Stimulated activated CD4-positive, alpha-beta T cell treated with anti-CD3 and anti-CD28 coated beads, Interleukin-12 subunit alpha, Interleukin-12 subunit beta, amount 100 ng/mL, for 48 hours (primary cell): Measurements from ENCODE around the gene MALAT1.
A peak's percentile ranks its signal among the peaks of the same experiment; 100 is the strongest.

Experiments
- DNase-seq, 3 donors: peaks; one replicate each; pipeline ENCODE4 v3.0.0-alpha.2; 2020; ENCODE audit warnings: low read depth in 2 of 3, low spot score in 1 of 3

Gene MALAT1

GRCh38 chr11:65478388-65479183, 20.3 kb upstream of the MALAT1 start:
- DNase-seq: no peak

GRCh38 chr11:65479184-65480145, 19.4 kb upstream of the MALAT1 start:
- no peak for DNase-seq

GRCh38 chr11:65482306-65482850, 16.5 kb upstream of the MALAT1 start:
- no peak for DNase-seq

- DNase-seq: no peak
Measured at GRCh38 chr11:65485920-65486219, 13.0 kb upstream of the MALAT1 start.

GRCh38 chr11:65486570-65487466, 12.0 kb upstream of the MALAT1 start:
- no peak for DNase-seq

- DNase-seq: peak in 1 of 3 donors; percentile 55
Measured at GRCh38 chr11:65487467-65488272, 11.2 kb upstream of the MALAT1 start.

GRCh38 chr11:65488273-65489034, 10.4 kb upstream of the MALAT1 start:
- no peak for DNase-seq

- DNase-seq: no peak
Measured at GRCh38 chr11:65489035-65489705, 9.7 kb upstream of the MALAT1 start.

- DNase-seq: no peak
Measured at GRCh38 chr11:65489706-65490320, 9.0 kb upstream of the MALAT1 start.

- no peak for DNase-seq
Measured at GRCh38 chr11:65491163-65491465, 7.7 kb upstream of the MALAT1 start.

- no peak for DNase-seq
Measured at GRCh38 chr11:65491614-65492386, 7.0 kb upstream of the MALAT1 start.

- DNase-seq: no peak
Measured at GRCh38 chr11:65492387-65492636, 6.5 kb upstream of the MALAT1 start.

- DNase-seq: no peak
Measured at GRCh38 chr11:65492637-65493366, 6.0 kb upstream of the MALAT1 start.

- no peak for DNase-seq
Measured at GRCh38 chr11:65493367-65494176, 5.3 kb upstream of the MALAT1 start.

GRCh38 chr11:65496304-65497140, 2.3 kb upstream of the MALAT1 start:
- DNase-seq: no peak
